H1 (cell line): ENCODE measurements around the gene MATN4. TPM values are rescaled to one million over a fixed set of nuclear protein-coding genes. Genes with fewer than 3 reads are reported as not detected.

ENCODE experiments used
- CTCF ChIA-PET: fragments of 300-600 bp; sonication (Branson Sonifier 250); formaldehyde crosslinking; loops from one replicate; lab custom pipeline; 2021; ENCODE audit not compliant: partially characterized antibody; lab: Charles Lee
- POLR2A ChIA-PET: fragments of 300-600 bp; sonication (Branson Sonifier 250); formaldehyde crosslinking; loops from one replicate; lab custom pipeline; 2021; ENCODE audit warnings: inconsistent platforms; ENCODE audit not compliant: partially characterized antibody; lab: Charles Lee
- DNase-seq, 2 experiments: peaks; one replicate each; pipeline versions ENCODE4 v3.0.0 to v3.0.0-alpha.2; 2010 to 2022; ENCODE audit warnings: low spot score in 2 of 2, low read depth in 1 of 2, mixed read lengths in 1 of 2
- FAIRE-seq: peaks from 2 replicates; lab custom pipeline; 2011; peaks lifted over from hg19 to GRCh38; lab: Jason Lieb, UNC
- H2AFZ ChIP-seq: 2 replicates; pipeline ENCODE4 v1.8.1; 2012; ENCODE audit warnings: low read length, inconsistent platforms
- H2AK5ac ChIP-seq: 2 replicates; pipeline ENCODE4 v1.6.1; 2013; ENCODE audit warnings: low read depth, low read length
- H2BK120ac ChIP-seq: replicated peaks from 2 replicates; pipeline ENCODE3; 2013; ENCODE audit warnings: low read depth, low read length, inconsistent platforms
- H2BK12ac ChIP-seq: 2 replicates; pipeline ENCODE4 v1.6.1; 2013; ENCODE audit warnings: low read depth, low read length
- H2BK15ac ChIP-seq: 2 replicates; pipeline ENCODE4 v1.6.1; 2013; ENCODE audit warnings: low read length
- H2BK20ac ChIP-seq: 2 replicates; pipeline ENCODE4 v1.6.1; 2013; ENCODE audit warnings: low read length
- H2BK5ac ChIP-seq: 2 replicates; pipeline ENCODE4 v1.6.1; 2013; ENCODE audit warnings: low read depth, low read length
- H3K14ac ChIP-seq: 2 replicates; pipeline ENCODE4 v1.6.1; 2013; ENCODE audit warnings: inconsistent platforms; ENCODE audit not compliant: insufficient read length
- H3K18ac ChIP-seq: 2 replicates; pipeline ENCODE4 v1.6.1; 2013; ENCODE audit warnings: low read length; ENCODE audit errors: extremely low read depth
- H3K23ac ChIP-seq: 2 replicates; pipeline ENCODE4 v1.6.1; 2013; ENCODE audit warnings: inconsistent platforms; ENCODE audit not compliant: insufficient read length
- H3K23me2 ChIP-seq: 2 replicates; pipeline ENCODE4 v1.6.1; 2013; ENCODE audit warnings: low read depth, low read length
- H3K27ac ChIP-seq: 2 replicates; pipeline ENCODE4 v1.6.1; 2011; ENCODE audit warnings: low read depth, low read length, inconsistent platforms
- H3K27me3 ChIP-seq, 4 experiments: replicated peaks in 1 of 4; 1 replicate in 1 of 4; 2 replicates in 3 of 4; pipeline versions ENCODE4 v1.6.1 to v1.8.1; 2011 to 2013; ENCODE audit warnings: low read length in 3 of 4, mild to moderate bottlenecking in 3 of 4, inconsistent platforms in 2 of 4, mixed read lengths in 2 of 4, moderate library complexity in 1 of 4; ENCODE audit not compliant: control insufficient read depth in 3 of 4, insufficient read depth in 3 of 4; ENCODE audit errors: extremely low read depth in 1 of 4
- H3K36me3 ChIP-seq, 4 experiments: 2 replicates each; pipeline versions ENCODE4 v1.6.1 to v1.8.1; 2011 to 2013; ENCODE audit warnings: mild to moderate bottlenecking in 4 of 4, low read length in 3 of 4, moderate library complexity in 2 of 4, control low read depth in 1 of 4, inconsistent platforms in 1 of 4; ENCODE audit not compliant: insufficient read depth in 4 of 4, control insufficient read depth in 2 of 4
- H3K4ac ChIP-seq: replicated peaks from 2 replicates; pipeline ENCODE3; 2013; ENCODE audit warnings: low read length, low read depth, mixed read lengths, inconsistent platforms; ENCODE audit not compliant: insufficient read length
- H3K4me1 ChIP-seq, 4 experiments: replicated peaks in 1 of 4; 1 replicate in 1 of 4; 2 replicates in 3 of 4; pipeline versions ENCODE4 v1.6.1 to v1.8.1; 2011 to 2013; ENCODE audit warnings: low read length in 3 of 4, inconsistent platforms in 2 of 4, mixed read lengths in 1 of 4; ENCODE audit not compliant: insufficient read depth in 4 of 4, control insufficient read depth in 3 of 4
- H3K4me2 ChIP-seq, 2 experiments: 2 replicates each; pipeline versions ENCODE4 v1.6.1 to v1.8.1; 2011 to 2013; ENCODE audit warnings: low read depth in 2 of 2, low read length in 2 of 2, control low read depth in 1 of 2, inconsistent platforms in 1 of 2, mild to moderate bottlenecking in 1 of 2; ENCODE audit not compliant: insufficient read depth in 1 of 2
- H3K4me3 ChIP-seq, 4 experiments: fragments of 200-600, 300-600 bp in 1 of 4; sonication (generic), shearing (Covaris generic), sonication (Bioruptor Twin) in 1 of 4; 2 replicates each; pipeline versions ENCODE4 v1.5.1 to v1.8.1; 2011 to 2016; ENCODE audit warnings: low read length in 4 of 4, low read depth in 3 of 4, control low read depth in 2 of 4, inconsistent platforms in 2 of 4, mild to moderate bottlenecking in 2 of 4, mixed read lengths in 1 of 4, moderate library complexity in 1 of 4; ENCODE audit not compliant: insufficient read depth in 2 of 4; ENCODE audit errors: extremely low read depth in 1 of 4
- H3K56ac ChIP-seq: replicated peaks from 2 replicates; pipeline ENCODE3; 2013; ENCODE audit warnings: low read depth, mild to moderate bottlenecking, mixed read lengths, low read length, inconsistent platforms; ENCODE audit not compliant: insufficient read length
- H3K79me1 ChIP-seq: 2 replicates; pipeline ENCODE4 v1.6.1; 2013; ENCODE audit warnings: low read depth, low read length, control low read depth
- H3K79me2 ChIP-seq, 2 experiments: 2 replicates each; pipeline versions ENCODE4 v1.6.1 to v1.8.1; 2012 to 2013; ENCODE audit warnings: low read length in 2 of 2, mild to moderate bottlenecking in 2 of 2, inconsistent platforms in 1 of 2; ENCODE audit not compliant: insufficient read depth in 2 of 2, control insufficient read depth in 1 of 2
- H3K9ac ChIP-seq, 4 experiments: replicated peaks in 1 of 4; 1 replicate in 1 of 4; 2 replicates in 3 of 4; pipeline versions ENCODE4 v1.6.1 to v1.8.1; 2011 to 2013; ENCODE audit warnings: low read depth in 3 of 4, low read length in 3 of 4, control low read depth in 2 of 4, mild to moderate bottlenecking in 2 of 4, moderate library complexity in 2 of 4, inconsistent platforms in 1 of 4; ENCODE audit errors: extremely low read depth in 1 of 4
- H3K9me3 ChIP-seq, 2 experiments: 2 replicates each; pipeline versions ENCODE4 v1.6.1 to v1.8.1; 2012 to 2013; ENCODE audit warnings: mild to moderate bottlenecking in 2 of 2, moderate library complexity in 2 of 2, control low read depth in 1 of 2, inconsistent platforms in 1 of 2, low read depth in 1 of 2, low read length in 1 of 2, mixed read lengths in 1 of 2; ENCODE audit not compliant: insufficient read depth in 2 of 2
- H4K20me1 ChIP-seq, 2 experiments: replicated peaks in 1 of 2; 2 replicates each; pipeline versions ENCODE3 to v1.8.1; 2011 to 2013; ENCODE audit warnings: inconsistent platforms in 2 of 2, low read length in 2 of 2, mild to moderate bottlenecking in 1 of 2; ENCODE audit not compliant: insufficient read depth in 2 of 2, control insufficient read depth in 1 of 2
- H4K5ac ChIP-seq: 2 replicates; pipeline ENCODE4 v1.6.1; 2013; ENCODE audit warnings: low read length, low read depth, mixed read lengths, inconsistent platforms; ENCODE audit not compliant: insufficient read length
- H4K8ac ChIP-seq: 2 replicates; pipeline ENCODE4 v1.8.0; 2013; ENCODE audit warnings: mild to moderate bottlenecking, moderate library complexity, low read length, inconsistent platforms; ENCODE audit not compliant: insufficient read depth; ENCODE audit errors: extremely low read depth
- H4K91ac ChIP-seq: replicated peaks from 2 replicates; pipeline ENCODE3; 2013; ENCODE audit warnings: low read length, mixed read lengths, inconsistent platforms; ENCODE audit not compliant: insufficient read length
- ATF2 ChIP-seq: IDR thresholded peaks from 2 replicates; pipeline ENCODE4 v1.6.1; 2012; ENCODE audit warnings: low read length, inconsistent platforms
- CTBP2 ChIP-seq: IDR thresholded peaks from 2 replicates; pipeline ENCODE4 v1.7.0; 2011; ENCODE audit warnings: borderline replicate concordance, mild to moderate bottlenecking, moderate library complexity, mixed read lengths, low read length; ENCODE audit not compliant: insufficient read depth, insufficient read length
- TAF1 ChIP-seq: IDR thresholded peaks from 2 replicates; pipeline ENCODE4 v1.6.1; 2011; ENCODE audit warnings: mild to moderate bottlenecking, low read depth, low read length
- TAF7 ChIP-seq: optimal IDR thresholded peaks from 2 replicates; pipeline ENCODE3; 2011; ENCODE audit warnings: low read depth, mild to moderate bottlenecking, inconsistent platforms, low read length, moderate library complexity, borderline replicate concordance
- WGBS, 2 experiments: shearing (Covaris generic) in 1 of 2; methylation state at CpG; one replicate each; pipeline versions ENCODE4 v1.1.6 to v1.1.7; 2013 to 2015; ENCODE audit warnings: low lambda C conversion rate in 2 of 2, mixed read lengths in 2 of 2, inconsistent platforms in 1 of 2, low coverage in 1 of 2, missing lambda C conversion rate in 1 of 2; ENCODE audit not compliant: insufficient replicate concordance in 2 of 2, insufficient coverage in 1 of 2, insufficient read length in 1 of 2; ENCODE audit errors: extremely low coverage in 1 of 2, missing lambda C conversion rate in 1 of 2; 5-methylcytosine and 5-hydroxymethylcytosine counted together
- polyA plus RNA-seq, 7 experiments: library from polyadenylated mRNA; depleted of rRNA in 3 of 7; stranded (reverse) in 5 of 7; unstranded in 2 of 7; fragments of >200 nt in 5 of 7; fragments of 200-250 nt in 2 of 7; gene quantifications; 1 replicate in 5 of 7; 2 replicates in 1 of 7; 4 replicates in 1 of 7; pipeline versions ENCODE4 v1.2.1 to v1.2.3, GENCODE V29; 2011 to 2013; ENCODE audit warnings: missing spikeins in 2 of 7, mixed read lengths in 2 of 7
- total RNA-seq: library from RNA; stranded (reverse); fragmentation: NEBNext Ultra II Directional; extraction: Animal tissue kit (Norgen Biotek cat#: 25700); gene quantifications from 2 replicates; pipeline ENCODE4 v1.2.1, GENCODE V29; 2021

Gene MATN4
- total and polyA plus RNA-seq, 2 of the 8 experiments (the other 6 are each of a cell fraction or from before 2014, with no cell fraction given) = 2.1 to 4.4 TPM

- no peak overlapping the region; the same call in 1 of the 2 replicates for H3K18ac ChIP-seq
- H3K79me1 ChIP-seq = no peaks in the 10 kb centered on the region
- no peaks in the 10 kb centered on the region for H3K9me3 ChIP-seq
- H2AK5ac ChIP-seq = no peak overlapping the region
- peaks cover 0 to 1% of the 10 kb centered on the region in 2 experiments for H4K20me1 ChIP-seq
- no peak overlapping the region for H3K14ac ChIP-seq
- no peak overlapping the region for H3K4me3 ChIP-seq
- H2AFZ ChIP-seq = no peak overlapping the region
- WGBS, 2 experiments = 86% methylated on average over 11 of the region's 11 CpGs; no CpG with 5 or more reads in 1 of the 2 experiments
- peaks cover 4% of the 10 kb centered on the region; the same call in 1 of the 2 replicates for H3K23me2 ChIP-seq
- H3K23ac ChIP-seq = no peak overlapping the region
- DNase-seq (no peak), FAIRE-seq (no peak)
- peaks cover 0 to 2% (median 0%) of the 10 kb centered on the region in 4 experiments; a peak in 3 of 7 replicates for H3K4me1 ChIP-seq
- no peak overlapping the region for H3K4me2 ChIP-seq
- H3K4ac ChIP-seq = no peak overlapping the region
- ChIA-PET POLR2A (interaction anchor here (0.9 to 1.2 kb wide), 3 partner anchors 10 to 123 kb away, joined by 3 read pairs; no protein-coding TSS in a partner anchor), CTCF (interaction anchor here (0.9 to 5.3 kb wide), 9 partner anchors 21 to 457 kb away, joined by 3 to 31 read pairs (median 5); no protein-coding TSS in a partner anchor)
- no peaks in the 10 kb centered on the region for H3K79me2 ChIP-seq
- H3K27ac ChIP-seq = no peak overlapping the region
- H2BK120ac ChIP-seq = no peak overlapping the region
- no peak overlapping the region for H2BK15ac ChIP-seq
- no peak overlapping the region for H2BK20ac ChIP-seq
- no peak overlapping the region for H4K91ac ChIP-seq
- H3K9ac ChIP-seq = no peak overlapping the region
- no peak overlapping the region for H3K56ac ChIP-seq
- H4K5ac ChIP-seq = no peak overlapping the region
- H3K27me3 ChIP-seq = peaks cover 0 to 12% (median 5%) of the 10 kb centered on the region in 4 experiments; a peak in 4 of 7 replicates
- TF ChIP-seq TAF7 = no peak
- TF ChIP-seq TAF1 = no peak
- no peak for TF ChIP-seq ATF2
- no peak for TF ChIP-seq CTBP2
- no peak overlapping the region for H2BK12ac ChIP-seq
- H3K36me3 ChIP-seq = no peaks in the 10 kb centered on the region
- H2BK5ac ChIP-seq = no peak overlapping the region
- peak overlapping the region; percentile 54; the same call in 1 of the 2 replicates for H4K8ac ChIP-seq
Observed at GRCh38 chr20:45313943-45314342, 5.8 kb upstream of the MATN4 start.
